A673 (cell line): ENCODE measurements around the gene HACD2. TPM values are rescaled to one million over a fixed set of nuclear protein-coding genes. Genes with fewer than 3 reads are reported as not detected.

Experiments
- BruUV-seq: library from RNA; stranded (reverse); fragments of 400-500 nt; replicated peaks from 2 replicates; lab custom pipeline; 2021; lab: Mats Ljungman, UMichigan
- CTCF ChIA-PET: fragments of 300-600 bp; sonication (Branson Sonifier 250); formaldehyde crosslinking; loops from one replicate; lab custom pipeline; 2022; ENCODE audit warnings: antibody characterized with exemption; lab: Charles Lee
- POLR2A ChIA-PET: fragments of 300-600 bp; sonication (Branson Sonifier 250); formaldehyde crosslinking; loops from one replicate; lab custom pipeline; 2022; ENCODE audit warnings: antibody characterized with exemption; ENCODE audit not compliant: low non-redundant PET; lab: Charles Lee
- DNase-seq: peaks from one replicate; pipeline ENCODE4 v3.0.0-alpha.2; 2015; ENCODE audit warnings: low spot score
- H3K27ac ChIP-seq: fragments of 200-600 bp; sonication (generic); 2 replicates; pipeline ENCODE4 v1.5.1; 2016; ENCODE audit warnings: mixed run types, low read depth, mild to moderate bottlenecking, mixed read lengths, antibody characterized with exemption, low read length; ENCODE audit not compliant: poor library complexity, severe bottlenecking
- H3K27me3 ChIP-seq: fragments of 200-600 bp; sonication (generic); replicated peaks from 2 replicates; pipeline ENCODE4 v1.6.1; 2017; ENCODE audit warnings: mixed run types, low read depth, mild to moderate bottlenecking, mixed read lengths, antibody characterized with exemption, low read length; ENCODE audit not compliant: insufficient read depth, poor library complexity
- H3K36me3 ChIP-seq: fragments of 200-600 bp; sonication (generic); 2 replicates; pipeline ENCODE4 v1.6.1; 2016; ENCODE audit warnings: mixed run types, mild to moderate bottlenecking, mixed read lengths, antibody characterized with exemption, low read length; ENCODE audit not compliant: insufficient read depth, poor library complexity, severe bottlenecking
- H3K4me1 ChIP-seq: fragments of 200-600 bp; sonication (generic); 2 replicates; pipeline ENCODE4 v1.6.1; 2017; ENCODE audit warnings: mixed run types, mild to moderate bottlenecking, mixed read lengths, antibody characterized with exemption, low read length; ENCODE audit not compliant: insufficient read depth, poor library complexity, severe bottlenecking
- H3K4me3 ChIP-seq: fragments of 200-600 bp; sonication (generic); 2 replicates; pipeline ENCODE4 v1.5.1; 2016; ENCODE audit warnings: low read depth, mixed run types, mild to moderate bottlenecking, mixed read lengths, low read length; ENCODE audit not compliant: poor library complexity, severe bottlenecking
- H3K9me3 ChIP-seq: fragments of 200-600 bp; sonication (generic); 2 replicates; pipeline ENCODE4 v1.6.1; 2016; ENCODE audit warnings: mixed run types, low read depth, mild to moderate bottlenecking, mixed read lengths, antibody characterized with exemption, low read length; ENCODE audit not compliant: poor library complexity, severe bottlenecking
- EZH2 ChIP-seq: fragments of 200-600 bp; sonication (generic); IDR thresholded peaks from 2 replicates; pipeline ENCODE4 v1.6.1; 2017; ENCODE audit warnings: borderline replicate concordance, low read depth, mild to moderate bottlenecking, mixed read lengths, antibody characterized with exemption, low read length; ENCODE audit not compliant: poor library complexity, severe bottlenecking
- intact Hi-C: fragments of 100-400 bp; cut with micrococcal nuclease; formaldehyde crosslinking; loops from one replicate; pipeline ENCODE4 v1.10.0; 2022; ENCODE audit not compliant: unreplicated experiment
- total RNA-seq: library from RNA; stranded (reverse); gene quantifications from 2 replicates; pipeline ENCODE4 v1.2.3, GENCODE V29; 2021
- TF ChIP-seq, protein P1 (sequence below): fragments of 300-800, 200-600 bp; sonication (generic); conservative IDR thresholded peaks from 2 replicates; pipeline ENCODE4 v1.5.1; 2017; ENCODE audit warnings: low read depth, mild to moderate bottlenecking, antibody characterized with exemption, low read length, moderate library complexity, mixed read lengths

Gene HACD2
- total RNA-seq, 1 experiment from 2014 or later = 49.3 TPM

DNA sequence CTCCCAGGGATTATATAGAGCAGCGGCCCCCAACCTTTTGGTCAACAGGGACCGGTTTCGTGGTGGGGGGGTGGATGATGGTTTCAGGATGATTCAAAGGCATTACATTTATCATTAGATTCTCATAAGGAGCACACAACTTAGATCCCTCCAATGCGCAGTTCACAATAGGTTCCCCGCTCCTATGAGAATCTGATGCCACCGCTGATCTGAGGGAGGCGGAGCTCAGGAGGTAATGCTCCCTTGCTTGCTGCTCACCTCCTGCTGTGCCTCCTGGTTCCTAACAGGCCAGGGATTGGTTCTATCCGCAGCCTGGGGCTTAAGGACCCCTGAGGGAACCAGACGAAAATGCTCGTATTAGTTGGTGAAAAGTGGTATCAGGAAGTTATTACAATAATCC, 1.3 kb upstream of the HACD2 start:
- CTCF ChIA-PET = interaction anchor here (1.4 kb wide), 1 partner anchor 56 kb away, joined by 4 read pairs; no protein-coding TSS in a partner anchor
- no peak for TF ChIP-seq EZH2
- TF ChIP-seq, protein P1, sequence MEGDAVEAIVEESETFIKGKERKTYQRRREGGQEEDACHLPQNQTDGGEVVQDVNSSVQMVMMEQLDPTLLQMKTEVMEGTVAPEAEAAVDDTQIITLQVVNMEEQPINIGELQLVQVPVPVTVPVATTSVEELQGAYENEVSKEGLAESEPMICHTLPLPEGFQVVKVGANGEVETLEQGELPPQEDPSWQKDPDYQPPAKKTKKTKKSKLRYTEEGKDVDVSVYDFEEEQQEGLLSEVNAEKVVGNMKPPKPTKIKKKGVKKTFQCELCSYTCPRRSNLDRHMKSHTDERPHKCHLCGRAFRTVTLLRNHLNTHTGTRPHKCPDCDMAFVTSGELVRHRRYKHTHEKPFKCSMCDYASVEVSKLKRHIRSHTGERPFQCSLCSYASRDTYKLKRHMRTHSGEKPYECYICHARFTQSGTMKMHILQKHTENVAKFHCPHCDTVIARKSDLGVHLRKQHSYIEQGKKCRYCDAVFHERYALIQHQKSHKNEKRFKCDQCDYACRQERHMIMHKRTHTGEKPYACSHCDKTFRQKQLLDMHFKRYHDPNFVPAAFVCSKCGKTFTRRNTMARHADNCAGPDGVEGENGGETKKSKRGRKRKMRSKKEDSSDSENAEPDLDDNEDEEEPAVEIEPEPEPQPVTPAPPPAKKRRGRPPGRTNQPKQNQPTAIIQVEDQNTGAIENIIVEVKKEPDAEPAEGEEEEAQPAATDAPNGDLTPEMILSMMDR = no peak
- peaks cover 9% of the 10 kb centered on the region for H3K36me3 ChIP-seq
- POLR2A ChIA-PET = interaction anchor here (0.6 kb wide), 1 partner anchor 1502 kb away, joined by 5 read pairs; no protein-coding TSS in a partner anchor
- peaks cover 21% of the 10 kb centered on the region for H3K4me1 ChIP-seq
- peaks cover 16% of the 10 kb centered on the region for H3K9me3 ChIP-seq
- peak; percentile 98 for DNase-seq
- no TSS peak for BruUV-seq
- intact Hi-C loops = no loop called here
- H3K27me3 ChIP-seq = no peaks in the 10 kb centered on the region
- peak overlapping the region; percentile 95 for H3K27ac ChIP-seq
- peak overlapping the region; percentile 90 for H3K4me3 ChIP-seq

DNA sequence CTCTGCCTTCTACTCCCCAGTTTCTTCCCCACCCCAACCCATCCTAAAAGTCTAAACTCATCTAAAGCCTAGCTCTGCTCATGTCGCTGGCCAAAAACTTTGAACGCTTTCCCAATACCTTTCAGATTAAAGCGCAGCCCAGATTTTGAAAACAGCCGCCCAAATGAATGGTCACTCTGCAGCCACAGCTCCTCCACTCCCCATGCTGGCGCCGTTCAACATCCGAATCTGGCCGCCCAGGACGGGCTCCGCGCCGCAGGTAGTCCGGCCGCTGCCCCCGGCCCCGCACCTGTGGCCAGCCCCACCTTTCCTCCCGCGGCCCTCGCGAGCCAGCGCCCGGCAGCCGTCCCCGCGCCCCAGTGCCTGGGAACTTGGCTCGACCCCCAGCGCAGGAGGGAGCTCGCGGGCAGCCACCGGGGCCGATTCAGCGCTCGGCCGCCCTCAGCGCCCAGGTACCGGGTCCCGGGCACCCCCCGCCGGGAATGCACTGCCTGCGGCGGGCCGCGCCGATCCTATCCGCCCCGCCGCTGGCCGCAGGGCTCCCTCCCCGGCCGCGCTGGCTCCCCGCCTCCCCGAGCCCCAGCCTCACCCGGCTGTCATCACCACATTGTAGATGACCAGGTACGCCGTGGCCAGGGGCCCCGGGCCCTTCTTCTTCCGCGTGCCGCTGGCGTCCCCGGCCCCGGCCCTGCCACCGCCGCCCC, 417 bp downstream of the HACD2 start:
- peak; percentile 10 for DNase-seq
- TF ChIP-seq, protein P1 = no peak
- no peak for TF ChIP-seq EZH2
- H3K27ac ChIP-seq = peak overlapping the region; percentile 95

DNA sequence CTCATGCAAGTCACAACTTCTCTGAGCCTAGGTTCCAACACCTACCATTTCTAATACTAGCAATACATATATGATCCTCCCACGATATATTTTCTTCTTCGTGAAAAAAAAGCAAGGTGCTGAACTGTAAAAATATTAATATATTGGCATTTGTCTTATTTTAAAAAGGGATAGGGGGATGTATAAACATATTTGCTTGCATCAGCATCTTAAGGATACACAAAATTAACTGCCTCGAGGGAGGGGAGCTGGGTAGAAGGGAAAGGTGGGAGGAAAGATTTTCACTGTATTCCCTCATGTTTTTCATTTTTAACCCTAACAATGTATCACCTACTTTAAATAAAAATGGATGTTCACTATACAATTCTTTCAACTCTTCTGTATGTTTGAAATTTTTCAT, 1.3 kb downstream of the HACD2 start:
- H3K27me3 ChIP-seq = no peaks in the 10 kb centered on the region
- TSS peak; percentile 46 for BruUV-seq
- peak overlapping the region; percentile 90 for H3K4me3 ChIP-seq
- CTCF ChIA-PET = no interaction called here
- H3K4me1 ChIP-seq = peaks cover 21% of the 10 kb centered on the region
- no peak overlapping the region for H3K27ac ChIP-seq
- H3K9me3 ChIP-seq = no peaks in the 10 kb centered on the region
- intact Hi-C loops = no loop called here
- peaks cover 29% of the 10 kb centered on the region for H3K36me3 ChIP-seq
- no peak for TF ChIP-seq EZH2
- TF ChIP-seq, protein P1 = no peak
- POLR2A ChIA-PET = no interaction called here
- DNase-seq = no peak

More for the DNA sequence above, 417 bp downstream of the HACD2 start:
- peaks cover 20% of the 10 kb centered on the region for H3K36me3 ChIP-seq
- ChIA-PET CTCF (interaction anchor here (0.6 kb wide), 1 partner anchor 8 kb away, joined by 3 read pairs; no protein-coding TSS in a partner anchor), POLR2A (interaction anchor here (0.7 kb wide), 1 partner anchor 1130 kb away, joined by 3 read pairs; no protein-coding TSS in a partner anchor)
- no peaks in the 10 kb centered on the region for H3K9me3 ChIP-seq
- intact Hi-C loops = no loop called here
- peaks cover 21% of the 10 kb centered on the region for H3K4me1 ChIP-seq
- peak overlapping the region; percentile 90 for H3K4me3 ChIP-seq
- no peaks in the 10 kb centered on the region for H3K27me3 ChIP-seq
- BruUV-seq = no TSS peak
